PC-9 (cell line): ENCODE results near the gene STRA6. TPM values are rescaled to one million over a fixed set of nuclear protein-coding genes. Genes with fewer than 3 reads are reported as not detected.

Source experiments
- BruUV-seq: library from RNA; stranded (reverse); fragments of 400-500 nt; replicated peaks from 2 replicates; lab custom pipeline; 2021; lab: Mats Ljungman, UMichigan
- CTCF ChIA-PET: fragments of 300-600 bp; sonication (Branson Sonifier 250); formaldehyde crosslinking; loops from one replicate; lab custom pipeline; 2022; ENCODE audit warnings: antibody characterized with exemption; lab: Charles Lee
- POLR2A ChIA-PET: fragments of 300-600 bp; sonication (Branson Sonifier 250); formaldehyde crosslinking; loops from one replicate; lab custom pipeline; 2022; ENCODE audit warnings: antibody characterized with exemption; ENCODE audit not compliant: unreplicated experiment; lab: Charles Lee
- DNase-seq, 2 experiments: peaks; one replicate each; pipeline versions ENCODE4 v3.0.0 to v3.0.0-alpha.2; 2015 to 2022; ENCODE audit warnings: mixed read lengths in 1 of 2
- H2AFZ ChIP-seq: fragments of 200-600 bp; sonication (generic); 2 replicates; pipeline ENCODE4 v1.8.1; 2017; ENCODE audit warnings: antibody characterized with exemption
- H3F3A ChIP-seq: fragments of 200-600 bp; sonication (generic); 2 replicates; pipeline ENCODE4 v1.8.1; 2017; ENCODE audit warnings: antibody characterized with exemption, mild to moderate bottlenecking, low read depth; ENCODE audit not compliant: insufficient read depth
- H3K27ac ChIP-seq: fragments of 200-600 bp; sonication (generic); 2 replicates; pipeline ENCODE4 v1.6.1; 2016; ENCODE audit warnings: mixed run types
- H3K27me3 ChIP-seq: fragments of 200-600 bp; sonication (generic); 2 replicates; pipeline ENCODE4 v1.6.1; 2016; ENCODE audit warnings: low read depth, mixed run types; ENCODE audit not compliant: insufficient read depth
- H3K36me3 ChIP-seq: fragments of 200-600 bp; sonication (generic); 2 replicates; pipeline ENCODE4 v1.6.1; 2016; ENCODE audit warnings: low read depth, mixed run types
- H3K4me1 ChIP-seq: fragments of 200-600 bp; sonication (generic); replicated peaks from 2 replicates; pipeline ENCODE4 v1.6.1; 2016; ENCODE audit warnings: mixed run types; ENCODE audit not compliant: insufficient read depth
- H3K4me2 ChIP-seq: fragments of 200-600 bp; sonication (generic); 2 replicates; pipeline ENCODE4 v1.6.1; 2017; ENCODE audit warnings: mixed run types
- H3K4me3 ChIP-seq: fragments of 200-600 bp; sonication (generic); 2 replicates; pipeline ENCODE4 v1.6.1; 2016; ENCODE audit warnings: mixed run types
- H3K79me2 ChIP-seq: fragments of 200-600 bp; sonication (generic); 2 replicates; pipeline ENCODE4 v1.6.1; 2017; ENCODE audit warnings: low read depth, mixed run types
- H3K9me2 ChIP-seq: fragments of 200-600 bp; sonication (generic); 2 replicates; pipeline ENCODE4 v1.8.1; 2017; ENCODE audit warnings: mild to moderate bottlenecking; ENCODE audit not compliant: insufficient read depth
- H3K9me3 ChIP-seq: fragments of 200-600 bp; sonication (generic); 2 replicates; pipeline ENCODE4 v1.8.1; 2016; ENCODE audit warnings: low read depth; ENCODE audit not compliant: insufficient read depth
- H4K20me1 ChIP-seq: fragments of 200-600 bp; sonication (generic); 2 replicates; pipeline ENCODE4 v1.8.1; 2017; ENCODE audit not compliant: insufficient read depth
- EZH2 ChIP-seq: fragments of 200-600 bp; sonication (generic); IDR thresholded peaks from 2 replicates; pipeline ENCODE4 v1.8.0; 2017; ENCODE audit warnings: antibody characterized with exemption, low read depth
- intact Hi-C: fragments of 100-400 bp; cut with micrococcal nuclease; formaldehyde crosslinking; loops from one replicate; pipeline ENCODE4 v1.10.0; 2022; ENCODE audit not compliant: unreplicated experiment
- total RNA-seq: library from RNA; stranded (reverse); gene quantifications from 2 replicates; pipeline ENCODE4 v1.2.3, GENCODE V29; 2021
- TF ChIP-seq, protein P1 (sequence below): fragments of 200-600 bp; sonication (generic); conservative IDR thresholded peaks from 2 replicates; pipeline ENCODE4 v1.6.1; 2017; ENCODE audit warnings: mixed run types, antibody characterized with exemption, mild to moderate bottlenecking, moderate library complexity

Gene STRA6
- total RNA-seq, 1 experiment from 2014 or later, result 64.9 TPM

DNA sequence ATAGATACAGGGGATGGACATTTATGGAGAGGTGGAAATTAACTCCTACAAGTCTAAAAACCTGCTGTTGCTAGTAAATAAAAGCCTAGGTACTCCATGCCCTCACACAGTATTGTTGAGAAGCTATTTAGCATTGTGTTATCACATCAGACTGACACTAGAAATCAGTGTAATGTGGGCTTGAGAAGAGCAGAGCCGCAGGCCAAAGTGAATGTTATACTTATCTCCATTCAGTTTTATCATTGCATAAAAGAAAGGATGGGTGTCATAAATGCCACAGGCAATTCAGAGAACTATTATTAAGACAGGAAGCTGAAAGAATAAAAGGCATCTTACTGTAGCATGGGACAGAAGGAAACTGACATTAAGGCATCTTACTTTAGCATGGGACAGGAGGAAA lies 42.8 kb downstream of the STRA6 start:
- no peak overlapping the region for H3K4me3 ChIP-seq
- no peaks in the 10 kb centered on the region for H3K9me2 ChIP-seq
- H3K4me1 ChIP-seq, result no peaks in the 10 kb centered on the region
- H3K27me3 ChIP-seq, result no peaks in the 10 kb centered on the region
- BruUV-seq, result no TSS peak
- POLR2A ChIA-PET, result no interaction called here
- H3K4me2 ChIP-seq, result no peak overlapping the region
- H3F3A ChIP-seq, result no peaks in the 10 kb centered on the region
- H3K36me3 ChIP-seq, result no peaks in the 10 kb centered on the region
- H4K20me1 ChIP-seq, result no peaks in the 10 kb centered on the region
- intact Hi-C loops, result no loop called here
- no peaks in the 10 kb centered on the region for H3K9me3 ChIP-seq
- no peaks in the 10 kb centered on the region for H3K79me2 ChIP-seq
- no peak for DNase-seq
- H3K27ac ChIP-seq, result no peak overlapping the region
- CTCF ChIA-PET, result interaction anchor here (0.5 kb wide), 1 partner anchor 164 kb away, joined by 7 read pairs; no protein-coding TSS in a partner anchor
- TF ChIP-seq, protein P1, sequence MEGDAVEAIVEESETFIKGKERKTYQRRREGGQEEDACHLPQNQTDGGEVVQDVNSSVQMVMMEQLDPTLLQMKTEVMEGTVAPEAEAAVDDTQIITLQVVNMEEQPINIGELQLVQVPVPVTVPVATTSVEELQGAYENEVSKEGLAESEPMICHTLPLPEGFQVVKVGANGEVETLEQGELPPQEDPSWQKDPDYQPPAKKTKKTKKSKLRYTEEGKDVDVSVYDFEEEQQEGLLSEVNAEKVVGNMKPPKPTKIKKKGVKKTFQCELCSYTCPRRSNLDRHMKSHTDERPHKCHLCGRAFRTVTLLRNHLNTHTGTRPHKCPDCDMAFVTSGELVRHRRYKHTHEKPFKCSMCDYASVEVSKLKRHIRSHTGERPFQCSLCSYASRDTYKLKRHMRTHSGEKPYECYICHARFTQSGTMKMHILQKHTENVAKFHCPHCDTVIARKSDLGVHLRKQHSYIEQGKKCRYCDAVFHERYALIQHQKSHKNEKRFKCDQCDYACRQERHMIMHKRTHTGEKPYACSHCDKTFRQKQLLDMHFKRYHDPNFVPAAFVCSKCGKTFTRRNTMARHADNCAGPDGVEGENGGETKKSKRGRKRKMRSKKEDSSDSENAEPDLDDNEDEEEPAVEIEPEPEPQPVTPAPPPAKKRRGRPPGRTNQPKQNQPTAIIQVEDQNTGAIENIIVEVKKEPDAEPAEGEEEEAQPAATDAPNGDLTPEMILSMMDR, result no peak
- no peak for TF ChIP-seq EZH2
- no peak overlapping the region for H2AFZ ChIP-seq

DNA sequence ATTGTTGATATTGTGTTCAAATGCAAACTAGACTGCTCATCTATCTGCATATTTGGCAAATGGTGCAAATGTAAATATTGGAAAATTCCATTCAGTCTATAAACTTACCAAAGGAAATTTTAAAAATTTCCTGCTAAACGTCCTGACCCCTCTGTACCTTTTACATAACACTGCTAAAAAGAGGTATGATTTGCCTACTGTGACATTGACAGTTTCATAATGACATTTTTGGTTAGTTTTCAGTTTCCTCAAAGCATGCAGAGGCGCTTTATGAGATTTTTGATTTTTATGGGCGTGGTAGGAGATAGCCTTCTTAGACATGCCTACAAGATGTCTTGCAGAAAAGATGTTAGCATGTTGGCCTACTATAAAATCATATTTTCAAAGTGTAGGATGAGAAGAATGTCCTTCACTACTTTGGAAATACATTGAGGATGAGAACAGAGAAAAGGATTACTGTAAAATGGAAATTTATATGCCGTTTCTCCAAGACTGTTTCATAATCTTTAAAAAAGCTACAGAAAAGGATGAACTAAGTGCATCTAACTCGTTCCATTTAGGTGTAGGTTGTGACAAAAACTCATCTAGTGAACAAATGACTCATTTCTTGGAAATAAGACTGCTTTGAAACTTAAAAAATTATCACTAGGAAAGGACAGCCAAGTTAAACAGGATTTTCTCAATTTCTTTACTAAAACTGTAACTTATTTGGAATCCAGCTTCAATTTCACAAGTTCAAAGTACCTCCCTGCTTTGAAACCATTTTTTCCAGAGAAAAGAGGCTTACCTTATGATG lies 43.5 kb downstream of the STRA6 start:
- TF ChIP-seq EZH2, result no peak
- TF ChIP-seq, protein P1, result no peak
- Histone ChIP-seq H3F3A (no peaks in the 10 kb centered on the region), H4K20me1 (no peaks in the 10 kb centered on the region), H3K27me3 (no peaks in the 10 kb centered on the region), H3K4me3 (no peak overlapping the region), H3K36me3 (no peaks in the 10 kb centered on the region), H3K27ac (no peak overlapping the region), H2AFZ (no peak overlapping the region), H3K79me2 (no peaks in the 10 kb centered on the region), H3K9me2 (no peaks in the 10 kb centered on the region), H3K4me2 (no peak overlapping the region), H3K9me3 (no peaks in the 10 kb centered on the region), H3K4me1 (no peaks in the 10 kb centered on the region)
- CTCF ChIA-PET, result interaction anchor here (0.6 kb wide), 1 partner anchor 153 kb away, joined by 3 read pairs; no protein-coding TSS in a partner anchor
- no peak for DNase-seq
- intact Hi-C loops, result no loop called here
- no TSS peak for BruUV-seq
- POLR2A ChIA-PET, result no interaction called here

DNA sequence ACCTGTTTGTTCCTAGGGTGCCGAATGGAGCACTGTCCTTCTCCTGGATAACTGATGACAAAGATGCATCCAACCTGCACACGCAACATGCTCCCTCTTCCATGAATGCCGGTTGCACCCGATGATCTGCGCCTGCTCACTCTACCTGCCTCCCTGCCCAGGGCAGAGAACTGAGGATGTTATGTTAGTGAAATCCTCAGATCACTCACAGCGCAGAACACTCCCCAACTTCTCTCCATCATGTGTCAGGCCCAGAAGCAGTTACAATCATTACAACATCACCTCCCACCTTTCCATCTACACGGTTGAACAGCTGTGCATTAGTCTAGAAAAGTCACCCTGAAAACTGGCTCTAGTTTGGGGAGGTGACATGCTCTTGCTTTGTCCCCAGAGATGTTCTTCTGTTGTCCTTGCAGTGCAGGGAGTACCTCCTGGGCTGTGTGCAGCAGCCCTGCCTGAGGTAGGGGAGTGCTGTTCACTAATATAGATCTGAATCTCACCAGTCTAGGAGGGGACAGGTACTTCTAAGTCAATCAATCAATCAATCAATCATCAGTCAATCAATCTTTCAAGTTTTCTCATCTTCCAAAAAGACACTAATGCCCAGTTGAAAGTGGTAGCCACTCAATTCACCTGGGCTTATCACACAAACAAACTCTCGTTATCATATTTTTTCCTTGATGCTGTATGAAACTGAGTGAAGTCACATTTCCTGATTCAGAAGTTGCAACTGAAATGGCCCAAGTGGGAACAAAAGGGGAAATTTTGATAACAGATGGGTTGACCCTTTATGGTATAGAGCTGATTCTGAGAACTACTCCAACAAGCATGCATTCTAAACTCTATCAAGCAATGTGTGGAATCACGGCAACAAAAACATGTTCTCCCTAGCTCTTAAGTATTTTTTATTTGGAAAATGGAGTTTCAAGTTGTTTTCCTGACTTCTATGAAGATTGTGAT lies 44.4 kb downstream of the STRA6 start:
- intact Hi-C loops, result no loop called here
- CTCF ChIA-PET, result no interaction called here

More for the DNA sequence above, 44.4 kb downstream of the STRA6 start:
- BruUV-seq, result no TSS peak
- H3K9me2 ChIP-seq, result no peaks in the 10 kb centered on the region
- POLR2A ChIA-PET, result no interaction called here
- no peaks in the 10 kb centered on the region for H3K36me3 ChIP-seq
- no peak for TF ChIP-seq EZH2
- TF ChIP-seq, protein P1, result no peak
- no peaks in the 10 kb centered on the region for H3K27me3 ChIP-seq
- H3K27ac ChIP-seq, result no peak overlapping the region
- no peaks in the 10 kb centered on the region for H3K79me2 ChIP-seq
- H3K4me1 ChIP-seq, result peaks cover 8% of the 10 kb centered on the region
- H2AFZ ChIP-seq, result no peak overlapping the region
- no peak overlapping the region for H3K4me2 ChIP-seq
- no peak overlapping the region for H3K4me3 ChIP-seq
- no peaks in the 10 kb centered on the region for H4K20me1 ChIP-seq
- H3K9me3 ChIP-seq, result no peaks in the 10 kb centered on the region
- H3F3A ChIP-seq, result peaks cover 8% of the 10 kb centered on the region; the same call in 1 of the 2 replicates
- DNase-seq, result no peak
